Gastroesophageal sphincter (tissue), 3 donors: ENCODE measurements around the gene FAM3B.

Experiments used
- CTCF ChIP-seq, 4 experiments: fragments of 200-600 bp in 2 of 4; fragments of 450-650 bp in 2 of 4; sonication (generic) in 1 of 4; IDR thresholded peaks; one replicate each; pipeline ENCODE4 v1.5.1; 2017 to 2019; ENCODE audit warnings: antibody characterized with exemption in 4 of 4, mild to moderate bottlenecking in 2 of 4, moderate library complexity in 2 of 4
- POLR2A ChIP-seq, 2 donors: fragments of 450-650 bp; IDR thresholded peaks; one replicate each; pipeline ENCODE4 v1.6.1; 2017; ENCODE audit warnings: antibody characterized with exemption in 2 of 2, mild to moderate bottlenecking in 2 of 2, moderate library complexity in 1 of 2
- POLR2AphosphoS5 ChIP-seq: sonication (generic); formaldehyde crosslinking; IDR thresholded peaks from one replicate; pipeline ENCODE4 v1.6.1; 2017; ENCODE audit warnings: antibody characterized with exemption

- TF ChIP-seq CTCF (IDR thresholded peaks at IDR 0.05) (no peak), POLR2AphosphoS5 (no peak), POLR2A (IDR thresholded peaks at IDR 0.05) (no peak)
These were observed 17.2 kb downstream of the FAM3B start for GRCh38 chr21:41333752-41334151.
